GM23338 (cell line): ENCODE measurements around the gene LEFTY1. TPM values are rescaled to one million over a fixed set of nuclear protein-coding genes. Genes with fewer than 3 reads are reported as not detected.

Source experiments
- ATAC-seq: fragments of 200-7000 bp; cut with Tn5 transposase; 3 replicates; pipeline ENCODE4 v1.9.1; 2020
- DNase-seq: peaks from one replicate; pipeline ENCODE4 v3.0.0-alpha.2; 2015; ENCODE audit warnings: low spot score
- H2AFZ ChIP-seq: fragments of 200-600 bp; sonication (generic); 2 replicates; pipeline ENCODE4 v1.8.0; 2016; ENCODE audit warnings: antibody characterized with exemption, mild to moderate bottlenecking, moderate library complexity
- H3F3A ChIP-seq: fragments of 200-600 bp; sonication (generic); replicated peaks from 2 replicates; pipeline ENCODE4 v1.8.0; 2017; ENCODE audit warnings: antibody characterized with exemption, mixed run types, low read depth
- H3K27ac ChIP-seq: fragments of 200-600 bp; sonication (generic); 2 replicates; pipeline ENCODE4 v1.6.1; 2016; ENCODE audit warnings: low read depth
- H3K27me3 ChIP-seq: fragments of 200-600 bp; sonication (generic); 2 replicates; pipeline ENCODE4 v1.8.0; 2016; ENCODE audit warnings: mild to moderate bottlenecking, mixed run types, moderate library complexity; ENCODE audit not compliant: insufficient read depth
- H3K36me3 ChIP-seq: fragments of 200-600 bp; sonication (generic); 2 replicates; pipeline ENCODE4 v1.8.0; 2016; ENCODE audit warnings: mild to moderate bottlenecking; ENCODE audit not compliant: insufficient read depth
- H3K4me1 ChIP-seq: fragments of 200-600 bp; sonication (generic); 2 replicates; pipeline ENCODE4 v1.8.0; 2016; ENCODE audit warnings: mild to moderate bottlenecking, moderate library complexity; ENCODE audit not compliant: insufficient read depth
- H3K4me2 ChIP-seq: fragments of 200-600 bp; sonication (generic); 2 replicates; pipeline ENCODE4 v1.7.1; 2017; ENCODE audit warnings: mixed run types
- H3K4me3 ChIP-seq: fragments of 200-600 bp; sonication (generic); 2 replicates; pipeline ENCODE4 v1.6.1; 2016; ENCODE audit warnings: mixed run types
- H3K79me2 ChIP-seq: fragments of 200-600 bp; sonication (generic); replicated peaks from 2 replicates; pipeline ENCODE4 v1.8.0; 2017; ENCODE audit warnings: mild to moderate bottlenecking; ENCODE audit not compliant: insufficient read depth
- H3K9me2 ChIP-seq: fragments of 200-600 bp; sonication (generic); 2 replicates; pipeline ENCODE4 v1.8.0; 2017; ENCODE audit not compliant: insufficient read depth
- H4K20me1 ChIP-seq: fragments of 200-600 bp; sonication (generic); replicated peaks from 2 replicates; pipeline ENCODE4 v1.8.0; 2017; ENCODE audit warnings: mild to moderate bottlenecking; ENCODE audit not compliant: insufficient read depth
- H3K27ac Mint-ChIP-seq: 2 replicates; pipeline ENCODE4 v1.8.0; 2020; ENCODE audit warnings: inconsistent platforms, mild to moderate bottlenecking, moderate library complexity, mixed read lengths
- H3K27me3 Mint-ChIP-seq: 3 replicates; pipeline ENCODE4 v1.8.0; 2022; ENCODE audit warnings: low read depth, mild to moderate bottlenecking, moderate library complexity, mixed read lengths, inconsistent platforms; ENCODE audit not compliant: insufficient read depth, poor library complexity
- H3K36me3 Mint-ChIP-seq: 3 replicates; pipeline ENCODE4 v1.8.0; 2021; ENCODE audit warnings: low read depth, mild to moderate bottlenecking, inconsistent platforms, moderate library complexity, mixed read lengths
- H3K4me1 Mint-ChIP-seq: 3 replicates; pipeline ENCODE4 v1.8.0; 2020; ENCODE audit warnings: mild to moderate bottlenecking, inconsistent platforms, mixed read lengths
- H3K4me3 Mint-ChIP-seq: 3 replicates; pipeline ENCODE4 v1.8.0; 2021; ENCODE audit warnings: moderate library complexity, mild to moderate bottlenecking, inconsistent platforms, mixed read lengths
- H3K9me3 Mint-ChIP-seq: 3 replicates; pipeline ENCODE4 v1.8.0; 2020; ENCODE audit warnings: moderate library complexity, mild to moderate bottlenecking, inconsistent platforms, mixed read lengths
- CREB1 ChIP-seq: fragments of 250-450 bp; sonication (Bioruptor Pico); IDR thresholded peaks from 2 replicates; pipeline ENCODE4 v1.5.0; 2020; ENCODE audit warnings: low read depth, mild to moderate bottlenecking, moderate library complexity
- EZH2 ChIP-seq: fragments of 200-600 bp; sonication (generic); IDR thresholded peaks from one replicate; pipeline ENCODE4 v1.8.0; 2017; ENCODE audit warnings: antibody characterized with exemption, mild to moderate bottlenecking, low read depth; ENCODE audit not compliant: unreplicated experiment
- EZH2phosphoT487 ChIP-seq: fragments of 200-600 bp; sonication (generic); IDR thresholded peaks from one replicate; pipeline ENCODE4 v1.8.1; 2018; ENCODE audit warnings: antibody characterized with exemption; ENCODE audit not compliant: unreplicated experiment
- JUNB ChIP-seq: IDR thresholded peaks from one replicate; pipeline ENCODE4 v1.6.1; 2016; ENCODE audit warnings: antibody characterized with exemption; ENCODE audit not compliant: unreplicated experiment
- NANOG ChIP-seq: IDR thresholded peaks from 2 replicates; pipeline ENCODE4 v1.6.1; 2016; ENCODE audit warnings: antibody characterized with exemption, borderline replicate concordance
- POLR2AphosphoS5 ChIP-seq: IDR thresholded peaks from 2 replicates; pipeline ENCODE4 v1.6.1; 2016; ENCODE audit warnings: antibody characterized with exemption, low read depth
- STAT1 ChIP-seq: IDR thresholded peaks from one replicate; pipeline ENCODE4 v1.6.1; 2016; ENCODE audit warnings: antibody characterized with exemption; ENCODE audit not compliant: unreplicated experiment
- ZNF114 ChIP-seq: fragments of 250-450 bp; sonication (Bioruptor Pico); IDR thresholded peaks from 2 replicates; pipeline ENCODE4 v1.5.0; 2020; ENCODE audit warnings: mild to moderate bottlenecking, moderate library complexity
- ZNF331 ChIP-seq: fragments of 250-450 bp; sonication (Bioruptor Pico); IDR thresholded peaks from 2 replicates; pipeline ENCODE4 v1.5.0; 2020; ENCODE audit warnings: low read depth, mild to moderate bottlenecking, moderate library complexity
- polyA plus RNA-seq: library from polyadenylated mRNA; unstranded; fragments of >200 nt; fragmentation: Nextera tagmentation; extraction: Ambion mirVana; gene quantifications from 2 replicates; pipeline ENCODE4 v1.2.1, GENCODE V29; 2016
- total RNA-seq: library from RNA; depleted of rRNA; stranded (reverse); fragments of >200 nt; shearing (Covaris generic); gene quantifications from 2 replicates; pipeline ENCODE4 v1.2.3, GENCODE V29; 2014
- TF ChIP-seq, protein P1 (sequence below), 2 experiments: fragments of 200-600 bp in 1 of 2; sonication (generic) in 1 of 2; conservative IDR thresholded peaks; 2 replicates each; pipeline versions ENCODE4 v1.5.1 to v1.6.1; 2016 to 2017; ENCODE audit warnings: antibody characterized with exemption in 2 of 2, low read depth in 2 of 2, mild to moderate bottlenecking in 2 of 2, moderate library complexity in 1 of 2
- TF ChIP-seq, protein P2 (sequence below): fragments of 250-450 bp; sonication (Bioruptor Pico); IDR thresholded peaks from 2 replicates; pipeline ENCODE4 v1.5.0; 2020; ENCODE audit warnings: mild to moderate bottlenecking, moderate library complexity
- TF ChIP-seq, protein P3 (sequence below): IDR thresholded peaks from one replicate; pipeline ENCODE4 v1.6.1; 2018; ENCODE audit warnings: antibody characterized with exemption; ENCODE audit not compliant: unreplicated experiment
- TF ChIP-seq, protein P4 (sequence below): IDR thresholded peaks from 2 replicates; pipeline ENCODE4 v1.6.1; 2016; ENCODE audit warnings: antibody characterized with exemption

Gene LEFTY1
- total and polyA plus RNA-seq, 2 experiments from 2014 or later: 27.5 to 65.4 TPM

DNA sequence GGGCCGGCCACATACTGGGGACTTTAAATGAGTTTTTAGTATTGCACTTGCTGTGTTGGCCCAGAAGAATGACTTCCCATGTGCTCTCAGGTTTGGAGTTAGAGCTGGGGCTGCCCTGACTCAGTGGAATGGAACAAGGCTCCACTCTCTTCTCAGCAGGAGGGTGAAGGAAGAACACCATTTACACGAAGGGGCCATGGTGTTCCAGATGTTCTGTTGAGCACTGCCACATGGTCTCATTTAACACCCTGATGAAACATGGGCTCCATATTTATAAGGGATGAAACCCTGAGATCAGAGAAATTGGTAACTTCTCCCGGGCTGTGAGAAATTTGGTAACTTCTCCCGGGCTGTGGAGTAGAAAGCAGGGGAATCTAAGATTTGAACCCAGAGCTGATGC lies 29.3 kb upstream of the LEFTY1 start:
- no peak overlapping the region for H2AFZ ChIP-seq
- Mint-ChIP-seq H3K27ac (no peak overlapping the region), H3K36me3 (peaks cover 62% of the 10 kb centered on the region)

More for the DNA sequence above, 29.3 kb upstream of the LEFTY1 start:
- H3F3A ChIP-seq: peaks cover 13% of the 10 kb centered on the region; the same call in 1 of the 2 replicates
- DNase-seq (no peak), ATAC-seq (no peak)
- peaks cover 16% of the 10 kb centered on the region for H3K79me2 ChIP-seq
- H3K27ac ChIP-seq: peak overlapping the region; percentile 21; the same call in 1 of the 2 replicates
- peaks cover 12% of the 10 kb centered on the region; the same call in 1 of the 2 replicates for H4K20me1 ChIP-seq
- Mint-ChIP-seq H3K4me1 (peaks cover 15% of the 10 kb centered on the region), H3K4me3 (no peak overlapping the region), H3K27me3 (peaks cover 5% of the 10 kb centered on the region), H3K9me3 (no peaks in the 10 kb centered on the region)
- no peak overlapping the region for H3K4me3 ChIP-seq
- peaks cover 12% of the 10 kb centered on the region for H3K4me1 ChIP-seq
- no peak overlapping the region for H3K4me2 ChIP-seq
- H3K9me2 ChIP-seq: no peaks in the 10 kb centered on the region
- peaks cover 34% of the 10 kb centered on the region for H3K36me3 ChIP-seq
- H3K27me3 ChIP-seq: no peaks in the 10 kb centered on the region
- TF ChIP-seq POLR2AphosphoS5 (no peak), ZNF114 (CRISPR knock-in tag) (no peak), STAT1 (no peak), CREB1 (CRISPR knock-in tag) (no peak), ZNF331 (no peak), EZH2phosphoT487 (no peak), JUNB (no peak), EZH2 (no peak), NANOG (no peak)
- TF ChIP-seq, protein P1, sequence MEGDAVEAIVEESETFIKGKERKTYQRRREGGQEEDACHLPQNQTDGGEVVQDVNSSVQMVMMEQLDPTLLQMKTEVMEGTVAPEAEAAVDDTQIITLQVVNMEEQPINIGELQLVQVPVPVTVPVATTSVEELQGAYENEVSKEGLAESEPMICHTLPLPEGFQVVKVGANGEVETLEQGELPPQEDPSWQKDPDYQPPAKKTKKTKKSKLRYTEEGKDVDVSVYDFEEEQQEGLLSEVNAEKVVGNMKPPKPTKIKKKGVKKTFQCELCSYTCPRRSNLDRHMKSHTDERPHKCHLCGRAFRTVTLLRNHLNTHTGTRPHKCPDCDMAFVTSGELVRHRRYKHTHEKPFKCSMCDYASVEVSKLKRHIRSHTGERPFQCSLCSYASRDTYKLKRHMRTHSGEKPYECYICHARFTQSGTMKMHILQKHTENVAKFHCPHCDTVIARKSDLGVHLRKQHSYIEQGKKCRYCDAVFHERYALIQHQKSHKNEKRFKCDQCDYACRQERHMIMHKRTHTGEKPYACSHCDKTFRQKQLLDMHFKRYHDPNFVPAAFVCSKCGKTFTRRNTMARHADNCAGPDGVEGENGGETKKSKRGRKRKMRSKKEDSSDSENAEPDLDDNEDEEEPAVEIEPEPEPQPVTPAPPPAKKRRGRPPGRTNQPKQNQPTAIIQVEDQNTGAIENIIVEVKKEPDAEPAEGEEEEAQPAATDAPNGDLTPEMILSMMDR (conservative IDR thresholded peaks at IDR 0.05; ENCODE audit: low read depth in 2 of 2): no peak
- TF ChIP-seq, protein P2, sequence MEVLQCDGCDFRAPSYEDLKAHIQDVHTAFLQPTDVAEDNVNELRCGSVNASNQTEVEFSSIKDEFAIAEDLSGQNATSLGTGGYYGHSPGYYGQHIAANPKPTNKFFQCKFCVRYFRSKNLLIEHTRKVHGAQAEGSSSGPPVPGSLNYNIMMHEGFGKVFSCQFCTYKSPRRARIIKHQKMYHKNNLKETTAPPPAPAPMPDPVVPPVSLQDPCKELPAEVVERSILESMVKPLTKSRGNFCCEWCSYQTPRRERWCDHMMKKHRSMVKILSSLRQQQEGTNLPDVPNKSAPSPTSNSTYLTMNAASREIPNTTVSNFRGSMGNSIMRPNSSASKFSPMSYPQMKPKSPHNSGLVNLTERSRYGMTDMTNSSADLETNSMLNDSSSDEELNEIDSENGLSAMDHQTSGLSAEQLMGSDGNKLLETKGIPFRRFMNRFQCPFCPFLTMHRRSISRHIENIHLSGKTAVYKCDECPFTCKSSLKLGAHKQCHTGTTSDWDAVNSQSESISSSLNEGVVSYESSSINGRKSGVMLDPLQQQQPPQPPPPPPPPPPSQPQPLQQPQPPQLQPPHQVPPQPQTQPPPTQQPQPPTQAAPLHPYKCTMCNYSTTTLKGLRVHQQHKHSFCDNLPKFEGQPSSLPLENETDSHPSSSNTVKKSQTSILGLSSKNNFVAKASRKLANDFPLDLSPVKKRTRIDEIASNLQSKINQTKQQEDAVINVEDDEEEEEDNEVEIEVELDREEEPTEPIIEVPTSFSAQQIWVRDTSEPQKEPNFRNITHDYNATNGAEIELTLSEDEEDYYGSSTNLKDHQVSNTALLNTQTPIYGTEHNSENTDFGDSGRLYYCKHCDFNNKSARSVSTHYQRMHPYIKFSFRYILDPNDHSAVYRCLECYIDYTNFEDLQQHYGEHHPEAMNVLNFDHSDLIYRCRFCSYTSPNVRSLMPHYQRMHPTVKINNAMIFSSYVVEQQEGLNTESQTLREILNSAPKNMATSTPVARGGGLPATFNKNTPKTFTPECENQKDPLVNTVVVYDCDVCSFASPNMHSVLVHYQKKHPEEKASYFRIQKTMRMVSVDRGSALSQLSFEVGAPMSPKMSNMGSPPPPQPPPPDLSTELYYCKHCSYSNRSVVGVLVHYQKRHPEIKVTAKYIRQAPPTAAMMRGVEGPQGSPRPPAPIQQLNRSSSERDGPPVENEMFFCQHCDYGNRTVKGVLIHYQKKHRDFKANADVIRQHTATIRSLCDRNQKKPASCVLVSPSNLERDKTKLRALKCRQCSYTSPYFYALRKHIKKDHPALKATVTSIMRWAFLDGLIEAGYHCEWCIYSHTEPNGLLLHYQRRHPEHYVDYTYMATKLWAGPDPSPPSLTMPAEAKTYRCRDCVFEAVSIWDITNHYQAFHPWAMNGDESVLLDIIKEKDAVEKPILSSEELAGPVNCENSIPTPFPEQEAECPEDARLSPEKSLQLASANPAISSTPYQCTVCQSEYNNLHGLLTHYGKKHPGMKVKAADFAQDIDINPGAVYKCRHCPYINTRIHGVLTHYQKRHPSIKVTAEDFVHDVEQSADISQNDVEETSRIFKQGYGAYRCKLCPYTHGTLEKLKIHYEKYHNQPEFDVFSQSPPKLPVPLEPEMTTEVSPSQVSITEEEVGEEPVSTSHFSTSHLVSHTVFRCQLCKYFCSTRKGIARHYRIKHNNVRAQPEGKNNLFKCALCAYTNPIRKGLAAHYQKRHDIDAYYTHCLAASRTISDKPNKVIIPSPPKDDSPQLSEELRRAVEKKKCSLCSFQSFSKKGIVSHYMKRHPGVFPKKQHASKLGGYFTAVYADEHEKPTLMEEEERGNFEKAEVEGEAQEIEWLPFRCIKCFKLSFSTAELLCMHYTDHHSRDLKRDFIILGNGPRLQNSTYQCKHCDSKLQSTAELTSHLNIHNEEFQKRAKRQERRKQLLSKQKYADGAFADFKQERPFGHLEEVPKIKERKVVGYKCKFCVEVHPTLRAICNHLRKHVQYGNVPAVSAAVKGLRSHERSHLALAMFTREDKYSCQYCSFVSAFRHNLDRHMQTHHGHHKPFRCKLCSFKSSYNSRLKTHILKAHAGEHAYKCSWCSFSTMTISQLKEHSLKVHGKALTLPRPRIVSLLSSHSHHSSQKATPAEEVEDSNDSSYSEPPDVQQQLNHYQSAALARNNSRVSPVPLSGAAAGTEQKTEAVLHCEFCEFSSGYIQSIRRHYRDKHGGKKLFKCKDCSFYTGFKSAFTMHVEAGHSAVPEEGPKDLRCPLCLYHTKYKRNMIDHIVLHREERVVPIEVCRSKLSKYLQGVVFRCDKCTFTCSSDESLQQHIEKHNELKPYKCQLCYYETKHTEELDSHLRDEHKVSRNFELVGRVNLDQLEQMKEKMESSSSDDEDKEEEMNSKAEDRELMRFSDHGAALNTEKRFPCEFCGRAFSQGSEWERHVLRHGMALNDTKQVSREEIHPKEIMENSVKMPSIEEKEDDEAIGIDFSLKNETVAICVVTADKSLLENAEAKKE (CRISPR knock-in tag): no peak
- TF ChIP-seq, protein P3, sequence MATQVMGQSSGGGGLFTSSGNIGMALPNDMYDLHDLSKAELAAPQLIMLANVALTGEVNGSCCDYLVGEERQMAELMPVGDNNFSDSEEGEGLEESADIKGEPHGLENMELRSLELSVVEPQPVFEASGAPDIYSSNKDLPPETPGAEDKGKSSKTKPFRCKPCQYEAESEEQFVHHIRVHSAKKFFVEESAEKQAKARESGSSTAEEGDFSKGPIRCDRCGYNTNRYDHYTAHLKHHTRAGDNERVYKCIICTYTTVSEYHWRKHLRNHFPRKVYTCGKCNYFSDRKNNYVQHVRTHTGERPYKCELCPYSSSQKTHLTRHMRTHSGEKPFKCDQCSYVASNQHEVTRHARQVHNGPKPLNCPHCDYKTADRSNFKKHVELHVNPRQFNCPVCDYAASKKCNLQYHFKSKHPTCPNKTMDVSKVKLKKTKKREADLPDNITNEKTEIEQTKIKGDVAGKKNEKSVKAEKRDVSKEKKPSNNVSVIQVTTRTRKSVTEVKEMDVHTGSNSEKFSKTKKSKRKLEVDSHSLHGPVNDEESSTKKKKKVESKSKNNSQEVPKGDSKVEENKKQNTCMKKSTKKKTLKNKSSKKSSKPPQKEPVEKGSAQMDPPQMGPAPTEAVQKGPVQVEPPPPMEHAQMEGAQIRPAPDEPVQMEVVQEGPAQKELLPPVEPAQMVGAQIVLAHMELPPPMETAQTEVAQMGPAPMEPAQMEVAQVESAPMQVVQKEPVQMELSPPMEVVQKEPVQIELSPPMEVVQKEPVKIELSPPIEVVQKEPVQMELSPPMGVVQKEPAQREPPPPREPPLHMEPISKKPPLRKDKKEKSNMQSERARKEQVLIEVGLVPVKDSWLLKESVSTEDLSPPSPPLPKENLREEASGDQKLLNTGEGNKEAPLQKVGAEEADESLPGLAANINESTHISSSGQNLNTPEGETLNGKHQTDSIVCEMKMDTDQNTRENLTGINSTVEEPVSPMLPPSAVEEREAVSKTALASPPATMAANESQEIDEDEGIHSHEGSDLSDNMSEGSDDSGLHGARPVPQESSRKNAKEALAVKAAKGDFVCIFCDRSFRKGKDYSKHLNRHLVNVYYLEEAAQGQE: no peak
- TF ChIP-seq, protein P4, sequence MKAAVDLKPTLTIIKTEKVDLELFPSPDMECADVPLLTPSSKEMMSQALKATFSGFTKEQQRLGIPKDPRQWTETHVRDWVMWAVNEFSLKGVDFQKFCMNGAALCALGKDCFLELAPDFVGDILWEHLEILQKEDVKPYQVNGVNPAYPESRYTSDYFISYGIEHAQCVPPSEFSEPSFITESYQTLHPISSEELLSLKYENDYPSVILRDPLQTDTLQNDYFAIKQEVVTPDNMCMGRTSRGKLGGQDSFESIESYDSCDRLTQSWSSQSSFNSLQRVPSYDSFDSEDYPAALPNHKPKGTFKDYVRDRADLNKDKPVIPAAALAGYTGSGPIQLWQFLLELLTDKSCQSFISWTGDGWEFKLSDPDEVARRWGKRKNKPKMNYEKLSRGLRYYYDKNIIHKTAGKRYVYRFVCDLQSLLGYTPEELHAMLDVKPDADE: no peak
